ENCODE data around the gene HOXD4. TPM values are rescaled to one million over a fixed set of nuclear protein-coding genes. Genes with fewer than 3 reads are reported as not detected.

The HOXD4 gene
- 10 to 100 TPM in 1 of 4 donors, 1 to 10 TPM in 3; 1.5 to 20.7 (median 6.4) TPM for total RNA-seq

DNA sequence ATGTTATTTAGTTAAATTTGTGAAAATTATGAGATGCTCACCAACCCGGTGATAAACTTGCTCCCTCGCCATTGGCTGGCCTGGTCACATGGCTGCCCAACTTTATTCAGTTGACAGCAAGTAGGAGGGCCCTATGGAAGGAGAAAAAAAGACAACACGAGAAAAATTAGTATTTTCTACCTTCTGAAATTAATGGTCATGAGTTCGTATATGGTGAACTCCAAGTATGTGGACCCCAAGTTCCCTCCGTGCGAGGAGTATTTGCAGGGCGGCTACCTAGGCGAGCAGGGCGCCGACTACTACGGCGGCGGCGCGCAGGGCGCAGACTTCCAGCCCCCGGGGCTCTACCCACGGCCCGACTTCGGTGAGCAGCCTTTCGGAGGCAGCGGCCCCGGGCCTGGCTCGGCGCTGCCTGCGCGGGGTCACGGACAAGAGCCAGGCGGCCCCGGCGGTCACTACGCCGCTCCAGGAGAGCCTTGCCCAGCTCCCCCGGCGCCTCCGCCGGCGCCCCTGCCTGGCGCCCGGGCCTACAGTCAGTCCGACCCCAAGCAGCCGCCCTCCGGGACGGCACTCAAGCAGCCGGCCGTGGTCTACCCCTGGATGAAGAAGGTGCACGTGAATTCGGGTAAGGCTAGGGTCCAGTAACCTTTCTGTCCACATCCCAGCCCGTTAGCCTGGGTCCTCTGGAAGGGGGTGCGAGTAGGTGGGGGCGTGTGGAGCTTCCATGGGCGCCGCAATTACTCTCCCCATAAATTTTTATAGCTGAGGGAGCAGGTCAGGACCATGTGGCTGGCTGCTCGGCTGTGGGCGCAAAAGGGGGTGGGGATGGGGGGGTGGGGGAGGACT is at the start of gene HOXD4:
Gene HOXD4, plus strand, starts transcription at position 109 of the 846 bp plus-strand sequence. Its CDS starts 84 bp downstream, at position 193.
- TF ChIP-seq, protein P1, sequence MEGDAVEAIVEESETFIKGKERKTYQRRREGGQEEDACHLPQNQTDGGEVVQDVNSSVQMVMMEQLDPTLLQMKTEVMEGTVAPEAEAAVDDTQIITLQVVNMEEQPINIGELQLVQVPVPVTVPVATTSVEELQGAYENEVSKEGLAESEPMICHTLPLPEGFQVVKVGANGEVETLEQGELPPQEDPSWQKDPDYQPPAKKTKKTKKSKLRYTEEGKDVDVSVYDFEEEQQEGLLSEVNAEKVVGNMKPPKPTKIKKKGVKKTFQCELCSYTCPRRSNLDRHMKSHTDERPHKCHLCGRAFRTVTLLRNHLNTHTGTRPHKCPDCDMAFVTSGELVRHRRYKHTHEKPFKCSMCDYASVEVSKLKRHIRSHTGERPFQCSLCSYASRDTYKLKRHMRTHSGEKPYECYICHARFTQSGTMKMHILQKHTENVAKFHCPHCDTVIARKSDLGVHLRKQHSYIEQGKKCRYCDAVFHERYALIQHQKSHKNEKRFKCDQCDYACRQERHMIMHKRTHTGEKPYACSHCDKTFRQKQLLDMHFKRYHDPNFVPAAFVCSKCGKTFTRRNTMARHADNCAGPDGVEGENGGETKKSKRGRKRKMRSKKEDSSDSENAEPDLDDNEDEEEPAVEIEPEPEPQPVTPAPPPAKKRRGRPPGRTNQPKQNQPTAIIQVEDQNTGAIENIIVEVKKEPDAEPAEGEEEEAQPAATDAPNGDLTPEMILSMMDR (IDR thresholded peaks at IDR 0.05; ENCODE audit: low read depth): no peak

DNA sequence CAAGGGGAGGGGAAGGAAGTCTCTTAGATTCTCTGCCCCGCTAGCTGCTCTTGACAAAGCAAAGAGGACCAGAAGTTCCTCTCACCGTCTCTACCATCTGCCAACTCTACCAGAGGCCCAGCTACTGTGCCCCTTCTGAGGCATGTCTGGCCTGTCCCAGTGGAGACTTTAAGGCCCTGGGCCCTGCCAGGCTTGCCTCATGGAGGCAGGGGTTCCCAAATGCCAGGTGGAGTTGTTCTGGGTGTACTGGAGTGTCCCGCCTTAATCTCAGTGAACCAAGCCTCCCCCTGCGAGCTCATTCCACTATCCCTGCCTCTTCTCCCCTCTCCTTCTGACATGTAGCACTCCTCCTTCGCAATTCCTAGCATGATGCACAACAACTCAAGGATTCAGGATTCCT is 49.5 kb upstream of the HOXD4 start:
- TF ChIP-seq, protein P1 (IDR thresholded peaks at IDR 0.05; ENCODE audit: low read depth): no peak

DNA sequence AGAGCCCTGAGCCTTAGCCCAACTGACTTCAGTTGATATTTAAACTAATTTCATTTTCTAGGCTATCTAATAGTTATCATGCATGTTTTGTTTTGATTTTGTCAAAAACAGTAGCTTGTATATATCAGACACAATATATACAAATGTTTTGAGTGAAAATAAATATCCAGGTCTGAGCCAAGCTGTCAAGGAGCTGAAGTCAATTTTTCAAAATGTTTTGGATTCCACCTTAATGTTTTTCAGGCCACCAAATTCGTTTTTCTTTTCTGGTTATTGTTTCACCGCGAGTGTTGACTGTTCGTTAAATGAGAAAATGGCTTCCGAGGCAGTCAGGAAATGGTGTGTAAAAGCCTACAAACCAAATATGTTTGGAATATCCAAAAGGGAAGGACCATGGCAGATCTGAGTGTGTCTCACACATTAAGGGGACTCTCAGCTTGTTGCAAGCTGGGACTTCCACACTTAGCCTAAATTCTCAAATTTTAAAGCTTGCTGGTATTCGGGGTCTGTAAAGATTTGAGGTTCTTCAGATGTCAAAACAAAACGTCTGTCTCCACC is 49.0 kb upstream of the HOXD4 start:
- TF ChIP-seq, protein P1 (IDR thresholded peaks at IDR 0.05; ENCODE audit: low read depth): no peak

DNA sequence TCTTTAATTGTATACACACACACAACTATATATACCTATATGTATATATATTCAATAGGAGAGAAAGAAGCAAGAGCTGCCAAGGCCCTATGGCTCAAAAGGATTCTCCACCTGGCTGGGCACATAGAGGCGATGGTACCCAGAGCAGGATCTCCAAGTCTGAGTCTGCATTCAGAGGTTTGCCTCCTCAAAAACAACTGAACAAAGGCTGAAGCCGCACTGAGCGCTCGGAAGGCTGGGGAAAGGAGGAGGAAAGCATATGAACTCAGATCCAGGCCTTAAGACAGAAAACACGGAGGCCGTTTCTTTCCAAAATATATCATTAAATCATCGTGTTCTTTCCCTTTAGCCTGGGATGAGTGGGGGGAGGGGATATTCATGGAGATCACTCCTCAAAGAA is 48.2 kb upstream of the HOXD4 start:
- TF ChIP-seq, protein P1 (IDR thresholded peaks at IDR 0.05; ENCODE audit: low read depth): no peak

DNA sequence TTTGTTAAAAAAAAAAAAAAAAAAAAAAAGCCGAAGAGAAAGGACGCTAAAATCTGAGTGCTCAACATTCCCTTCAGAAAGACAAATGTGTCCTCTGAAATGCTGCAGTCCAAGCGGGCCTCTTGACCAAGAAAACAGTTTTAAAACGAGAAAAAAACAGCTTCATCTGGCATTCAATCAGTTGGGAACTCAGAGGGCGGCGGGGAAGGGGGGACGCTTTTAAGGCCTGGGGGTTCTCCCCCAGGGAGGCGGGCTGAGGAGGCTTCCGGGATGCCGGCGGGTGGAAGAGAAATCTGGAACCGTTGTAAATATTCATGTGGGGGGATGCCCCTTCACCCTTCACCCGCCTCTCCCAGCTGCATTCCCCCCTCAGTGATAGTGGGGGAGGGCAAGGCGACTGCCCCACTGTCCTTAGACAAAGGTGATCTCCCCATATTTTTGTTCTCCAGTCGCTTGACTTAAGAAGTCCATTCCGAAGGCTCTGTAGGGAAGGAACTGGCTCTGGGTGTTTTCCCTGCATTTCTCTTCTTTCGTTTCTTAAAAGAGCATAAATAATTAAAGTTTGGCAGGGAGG is 47.5 kb upstream of the HOXD4 start:
- TF ChIP-seq, protein P1 (IDR thresholded peaks at IDR 0.05; ENCODE audit: low read depth): no peak

DNA sequence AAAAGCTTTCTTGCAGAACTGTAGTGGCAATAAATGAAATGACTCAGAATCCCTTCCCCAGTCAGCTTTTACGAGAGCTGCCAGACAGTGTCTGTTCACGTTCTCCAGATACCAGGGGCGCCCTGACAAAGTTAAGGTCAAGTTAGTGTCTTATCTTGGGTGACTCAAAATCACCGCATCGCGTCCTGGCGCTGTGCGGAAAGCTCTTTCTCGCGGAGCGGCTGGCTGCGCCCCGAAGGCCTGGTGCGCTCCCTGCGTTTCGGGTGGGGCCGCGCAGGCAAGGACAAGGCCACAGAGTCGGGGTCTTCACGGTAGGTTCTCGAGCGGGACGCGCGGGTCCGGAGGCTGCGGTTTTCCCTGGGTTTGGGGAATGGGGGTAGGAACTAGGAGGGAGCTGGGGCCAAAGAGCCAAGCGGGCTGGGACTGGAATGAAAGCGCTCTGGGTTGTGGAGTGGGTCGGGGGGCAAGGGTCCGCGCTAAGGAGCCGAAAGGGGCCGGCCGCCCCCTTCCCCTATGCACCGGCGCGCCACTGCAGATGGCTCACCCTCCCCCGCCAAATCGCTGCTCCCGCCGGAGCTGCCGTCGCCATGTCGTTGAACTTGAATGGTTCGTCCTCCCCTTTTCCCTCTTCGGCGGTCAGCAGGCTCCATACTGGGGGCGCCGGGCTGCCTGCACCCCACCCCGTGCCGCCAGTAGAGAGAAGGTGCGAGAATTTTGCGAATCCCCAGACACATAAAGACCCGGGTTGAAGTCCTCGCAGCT is 46.9 kb upstream of the HOXD4 start:
- TF ChIP-seq, protein P1 (IDR thresholded peaks at IDR 0.05; ENCODE audit: low read depth): no peak

Measured in subcutaneous adipose tissue (tissue), 4 donors.